Measurements from ENCODE around the gene CNTNAP2. TPM values are rescaled to one million over a fixed set of nuclear protein-coding genes. Genes with fewer than 3 reads are reported as not detected.

CNTNAP2 gene
- total RNA-seq, 1 experiment from 2014 or later: 42.5 TPM

DNA sequence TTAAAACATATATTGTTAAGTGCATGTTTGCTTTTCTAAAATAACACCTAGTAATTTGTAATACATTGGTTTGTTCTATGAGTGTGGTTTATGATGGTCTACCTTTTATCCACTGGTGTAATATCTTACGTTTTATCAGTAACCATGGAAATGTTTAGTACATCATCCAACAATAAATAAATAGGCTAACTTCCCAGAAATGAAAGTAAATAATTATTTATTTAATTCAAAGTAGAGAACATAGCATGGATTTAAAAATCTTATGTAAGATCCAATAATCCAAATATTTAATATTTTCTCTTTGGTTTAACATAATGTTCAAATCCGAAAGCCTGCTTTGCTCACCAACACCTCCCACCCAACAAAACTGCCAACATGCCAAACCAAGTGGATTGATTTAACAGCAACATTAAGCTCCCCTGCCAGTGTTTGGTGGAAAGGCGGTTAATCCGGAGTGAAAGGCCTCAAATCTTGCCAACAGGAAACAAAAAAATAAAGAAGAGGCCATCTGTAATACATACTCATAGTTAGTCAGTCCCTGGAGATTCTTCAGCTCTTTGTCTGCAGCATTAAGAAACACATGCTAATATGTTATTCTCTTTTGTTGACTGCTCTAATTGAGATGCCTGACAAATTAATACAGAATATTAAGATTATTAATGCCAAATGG lies 897.8 kb downstream of the CNTNAP2 start:
- Mint-ChIP-seq H3K36me3 (ENCODE audit: insufficient read depth, unreplicated experiment) (no peaks in the 10 kb centered on the region), H3K9me3 (ENCODE audit: unreplicated experiment) (peaks cover 19% of the 10 kb centered on the region), H3K4me3 (ENCODE audit: unreplicated experiment) (no peak overlapping the region), H3K4me1 (ENCODE audit: low read depth, unreplicated experiment) (no peaks in the 10 kb centered on the region), H3K27me3 (ENCODE audit: insufficient read depth, unreplicated experiment) (no peaks in the 10 kb centered on the region), H3K27ac (ENCODE audit: unreplicated experiment) (no peak overlapping the region)
- no peak overlapping the region for H3K4me3 ChIP-seq (ENCODE audit: low read depth, low read length)
- H3K9me3 ChIP-seq: no peaks in the 10 kb centered on the region
- no TSS peak for BruUV-seq (replicated peaks)
- no peak for DNase-seq
- POLR2A ChIA-PET: no interaction called here
- CTCF ChIA-PET: no interaction called here
- intact Hi-C loops (cut with micrococcal nuclease; ENCODE audit: unreplicated experiment): no loop called here
- H3K4me1 ChIP-seq: peaks cover 3% of the 10 kb centered on the region
- no peaks in the 10 kb centered on the region for H3K36me3 ChIP-seq (ENCODE audit: control insufficient read depth, insufficient read depth, low read length)
- no peaks in the 10 kb centered on the region for H3K27me3 ChIP-seq (replicated peaks; ENCODE audit: control insufficient read depth, insufficient read depth, low read length)
- TF ChIP-seq, protein P1, sequence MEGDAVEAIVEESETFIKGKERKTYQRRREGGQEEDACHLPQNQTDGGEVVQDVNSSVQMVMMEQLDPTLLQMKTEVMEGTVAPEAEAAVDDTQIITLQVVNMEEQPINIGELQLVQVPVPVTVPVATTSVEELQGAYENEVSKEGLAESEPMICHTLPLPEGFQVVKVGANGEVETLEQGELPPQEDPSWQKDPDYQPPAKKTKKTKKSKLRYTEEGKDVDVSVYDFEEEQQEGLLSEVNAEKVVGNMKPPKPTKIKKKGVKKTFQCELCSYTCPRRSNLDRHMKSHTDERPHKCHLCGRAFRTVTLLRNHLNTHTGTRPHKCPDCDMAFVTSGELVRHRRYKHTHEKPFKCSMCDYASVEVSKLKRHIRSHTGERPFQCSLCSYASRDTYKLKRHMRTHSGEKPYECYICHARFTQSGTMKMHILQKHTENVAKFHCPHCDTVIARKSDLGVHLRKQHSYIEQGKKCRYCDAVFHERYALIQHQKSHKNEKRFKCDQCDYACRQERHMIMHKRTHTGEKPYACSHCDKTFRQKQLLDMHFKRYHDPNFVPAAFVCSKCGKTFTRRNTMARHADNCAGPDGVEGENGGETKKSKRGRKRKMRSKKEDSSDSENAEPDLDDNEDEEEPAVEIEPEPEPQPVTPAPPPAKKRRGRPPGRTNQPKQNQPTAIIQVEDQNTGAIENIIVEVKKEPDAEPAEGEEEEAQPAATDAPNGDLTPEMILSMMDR (IDR thresholded peaks at IDR 0.05; ENCODE audit: insufficient read depth in 1 of 2, low read depth in 1 of 2, low read length in 1 of 2, severe bottlenecking in 1 of 2, unreplicated experiment in 1 of 2): no peak

DNA sequence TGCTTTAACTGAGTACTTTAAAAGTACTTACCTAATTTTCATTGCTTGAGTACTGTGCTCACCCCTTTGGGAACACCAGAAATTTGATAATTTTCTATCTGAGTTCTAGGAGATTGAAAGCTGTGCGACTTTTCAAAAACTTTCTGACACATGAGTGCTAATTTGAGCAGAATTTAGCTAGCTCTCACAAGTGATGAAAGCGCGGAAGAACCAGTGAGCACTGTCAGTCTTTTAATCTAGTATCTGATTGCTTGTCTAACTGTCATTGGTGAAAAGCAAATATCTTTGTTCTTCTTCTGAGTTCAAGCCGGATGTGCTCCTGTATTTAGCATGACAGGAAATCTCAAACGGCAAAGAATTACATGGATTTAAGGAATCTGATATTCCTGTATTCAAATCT lies 899.4 kb downstream of the CNTNAP2 start:
- Mint-ChIP-seq H3K36me3 (ENCODE audit: insufficient read depth, unreplicated experiment) (no peaks in the 10 kb centered on the region), H3K4me1 (ENCODE audit: low read depth, unreplicated experiment) (no peaks in the 10 kb centered on the region), H3K27me3 (ENCODE audit: insufficient read depth, unreplicated experiment) (no peaks in the 10 kb centered on the region), H3K4me3 (ENCODE audit: unreplicated experiment) (no peak overlapping the region), H3K27ac (ENCODE audit: unreplicated experiment) (no peak overlapping the region), H3K9me3 (ENCODE audit: unreplicated experiment) (peaks cover 10% of the 10 kb centered on the region)
- Histone ChIP-seq H3K27me3 (replicated peaks; ENCODE audit: control insufficient read depth, insufficient read depth, low read length) (no peaks in the 10 kb centered on the region), H3K4me3 (ENCODE audit: low read depth, low read length) (no peak overlapping the region), H3K9me3 (no peaks in the 10 kb centered on the region), H3K36me3 (ENCODE audit: control insufficient read depth, insufficient read depth, low read length) (no peaks in the 10 kb centered on the region), H3K4me1 (no peaks in the 10 kb centered on the region)
- intact Hi-C loops (cut with micrococcal nuclease; ENCODE audit: unreplicated experiment): no loop called here
- POLR2A ChIA-PET: no interaction called here
- no TSS peak for BruUV-seq (replicated peaks)
- no peak for DNase-seq
- CTCF ChIA-PET: no interaction called here
- TF ChIP-seq, protein P1 (IDR thresholded peaks at IDR 0.05; ENCODE audit: insufficient read depth in 1 of 2, low read depth in 1 of 2, low read length in 1 of 2, severe bottlenecking in 1 of 2, unreplicated experiment in 1 of 2): no peak

DNA sequence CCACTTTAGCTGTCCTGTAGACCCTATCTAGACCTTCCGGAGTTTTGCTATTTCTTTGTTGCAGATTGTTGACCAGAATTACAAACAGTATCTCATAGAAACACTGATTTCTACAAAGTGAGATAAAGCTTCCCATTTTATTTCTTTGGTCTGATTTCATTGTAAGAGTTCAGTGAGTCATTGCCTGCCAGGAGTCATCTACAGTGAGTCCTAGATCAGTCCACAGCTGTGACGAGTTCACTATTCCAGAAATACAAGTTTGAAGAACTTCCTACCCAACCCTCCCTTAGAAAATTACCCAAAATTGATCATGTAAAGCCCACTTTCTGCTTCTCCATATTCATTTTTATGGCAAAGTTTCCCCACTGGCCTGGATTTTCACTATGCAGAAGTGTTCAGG lies 905.5 kb downstream of the CNTNAP2 start:
- intact Hi-C loops (cut with micrococcal nuclease; ENCODE audit: unreplicated experiment): no loop called here
- Histone ChIP-seq H3K4me1 (no peaks in the 10 kb centered on the region), H3K9me3 (no peaks in the 10 kb centered on the region), H3K4me3 (ENCODE audit: low read depth, low read length) (no peak overlapping the region), H3K27me3 (replicated peaks; ENCODE audit: control insufficient read depth, insufficient read depth, low read length) (no peaks in the 10 kb centered on the region), H3K36me3 (ENCODE audit: control insufficient read depth, insufficient read depth, low read length) (no peaks in the 10 kb centered on the region)
- DNase-seq: no peak
- Mint-ChIP-seq H3K27ac (ENCODE audit: unreplicated experiment) (no peak overlapping the region), H3K9me3 (ENCODE audit: unreplicated experiment) (no peaks in the 10 kb centered on the region), H3K27me3 (ENCODE audit: insufficient read depth, unreplicated experiment) (no peaks in the 10 kb centered on the region), H3K4me3 (ENCODE audit: unreplicated experiment) (no peak overlapping the region), H3K36me3 (ENCODE audit: insufficient read depth, unreplicated experiment) (no peaks in the 10 kb centered on the region), H3K4me1 (ENCODE audit: low read depth, unreplicated experiment) (no peaks in the 10 kb centered on the region)
- TF ChIP-seq, protein P1 (IDR thresholded peaks at IDR 0.05; ENCODE audit: insufficient read depth in 1 of 2, low read depth in 1 of 2, low read length in 1 of 2, severe bottlenecking in 1 of 2, unreplicated experiment in 1 of 2): no peak
- no TSS peak for BruUV-seq (replicated peaks)
- POLR2A ChIA-PET: no interaction called here
- CTCF ChIA-PET: no interaction called here

All from Caco-2 (cell line).